ENCODE data around the gene RGMA. TPM values are rescaled to one million over a fixed set of nuclear protein-coding genes. Genes with fewer than 3 reads are reported as not detected.

RGMA gene
- total and polyA plus RNA-seq, 10 of the 15 experiments (the other 5 are each of a cell fraction or from before 2014, with no cell fraction given), result not detected

DNA sequence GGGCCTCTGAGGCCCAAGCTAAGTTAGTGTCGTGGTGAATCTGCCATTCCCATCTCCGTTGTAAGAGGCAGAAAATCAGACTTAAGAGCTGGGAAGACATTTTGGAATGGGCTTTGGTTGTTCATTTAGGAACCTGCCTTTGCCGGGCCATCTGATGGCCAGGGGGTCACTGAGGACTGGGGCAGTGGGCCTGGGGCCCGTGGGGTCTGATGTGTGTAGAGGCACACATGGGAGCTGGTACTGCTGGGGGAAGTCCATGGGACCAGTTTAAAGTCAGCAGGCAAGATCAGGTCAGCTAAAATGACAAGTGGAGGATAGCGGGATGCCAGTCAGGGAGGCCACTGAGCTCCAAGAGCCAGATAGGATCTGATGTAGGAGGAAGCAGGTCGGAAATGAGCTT lies 38.3 kb upstream of the RGMA start:
- Histone ChIP-seq H3K4me2 (ENCODE audit: control insufficient read depth, insufficient read depth) (no peak overlapping the region), H3K79me2 (ENCODE audit: control insufficient read depth, insufficient read depth, low read length) (no peaks in the 10 kb centered on the region), H3K36me3 (ENCODE audit: control insufficient read depth in 2 of 2, insufficient read depth in 2 of 2, low read length in 1 of 2) (no peaks in the 10 kb centered on the region), H3K4me3 (no peak overlapping the region), H4K20me1 (ENCODE audit: control insufficient read depth, insufficient read depth) (no peaks in the 10 kb centered on the region), H3K9ac (ENCODE audit: control insufficient read depth, insufficient read depth, low read length) (no peak overlapping the region), H3K27ac (ENCODE audit: control insufficient read depth, insufficient read depth) (no peak overlapping the region), H3K4me1 (ENCODE audit: control insufficient read depth, insufficient read depth, low read length) (no peaks in the 10 kb centered on the region), H2AFZ (ENCODE audit: control insufficient read depth, low read depth, low read length) (no peak overlapping the region), H3K9me3 (replicated peaks; ENCODE audit: control insufficient read depth, insufficient read depth, low read length) (no peaks in the 10 kb centered on the region), H3K27me3 (replicated peaks in 1 of 2; ENCODE audit: control insufficient read depth in 2 of 2, insufficient read depth in 2 of 2, low read length in 1 of 2) (no peaks in the 10 kb centered on the region; a peak in 2 of 4 replicates)
- RAD21 ChIA-PET (ENCODE audit: unreplicated experiment), result no interaction called here
- ATAC-seq (no peak), FAIRE-seq (no peak), DNase-seq (ENCODE audit: low read depth, low spot score) (no peak)
- POLR2A ChIA-PET, result no interaction called here
- SMC1A ChIA-PET (ENCODE audit: uncharacterized antibody, unreplicated experiment), result no interaction called here
- no TSS peak for BruUV-seq (replicated peaks)
- intact Hi-C loops (cut with micrococcal nuclease; ENCODE audit: unreplicated experiment), result no loop called here
- in situ Hi-C loops (cut with MboI), result no loop called here
- no peak for TF ChIP-seq ZNF274 (IDR thresholded peaks at IDR 0.05; ENCODE audit: insufficient read depth, insufficient read length)
- TF ChIP-seq EED (IDR thresholded peaks at IDR 0.05; ENCODE audit: low read depth), result no peak
- TF ChIP-seq FOXM1 (IDR thresholded peaks at IDR 0.05; ENCODE audit: low read depth, low read length), result no peak
- TF ChIP-seq, protein P1, sequence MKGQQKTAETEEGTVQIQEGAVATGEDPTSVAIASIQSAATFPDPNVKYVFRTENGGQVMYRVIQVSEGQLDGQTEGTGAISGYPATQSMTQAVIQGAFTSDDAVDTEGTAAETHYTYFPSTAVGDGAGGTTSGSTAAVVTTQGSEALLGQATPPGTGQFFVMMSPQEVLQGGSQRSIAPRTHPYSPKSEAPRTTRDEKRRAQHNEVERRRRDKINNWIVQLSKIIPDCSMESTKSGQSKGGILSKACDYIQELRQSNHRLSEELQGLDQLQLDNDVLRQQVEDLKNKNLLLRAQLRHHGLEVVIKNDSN (IDR thresholded peaks at IDR 0.05; ENCODE audit: borderline replicate concordance, extremely low read length, insufficient read depth, low read depth, low read length), result no peak
- TF ChIP-seq SUZ12 (IDR thresholded peaks at IDR 0.05; ENCODE audit: unreplicated experiment), result no peak
- TF ChIP-seq NFXL1 (IDR thresholded peaks at IDR 0.05; ENCODE audit: borderline replicate concordance), result no peak
- TF ChIP-seq NFYA (IDR thresholded peaks at IDR 0.05; ENCODE audit: borderline replicate concordance, low read depth, low read length), result no peak
- TF ChIP-seq NFYB (IDR thresholded peaks at IDR 0.05; ENCODE audit: insufficient read depth, low read depth, low read length), result no peak
- TF ChIP-seq PML (IDR thresholded peaks at IDR 0.05; ENCODE audit: low read length), result no peak
- TF ChIP-seq, protein P2, sequence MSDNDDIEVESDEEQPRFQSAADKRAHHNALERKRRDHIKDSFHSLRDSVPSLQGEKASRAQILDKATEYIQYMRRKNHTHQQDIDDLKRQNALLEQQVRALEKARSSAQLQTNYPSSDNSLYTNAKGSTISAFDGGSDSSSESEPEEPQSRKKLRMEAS (IDR thresholded peaks at IDR 0.05; ENCODE audit: low read depth, low read length), result no peak
- TF ChIP-seq CEBPB (IDR thresholded peaks at IDR 0.05; ENCODE audit: borderline replicate concordance in 1 of 2, low read depth in 2 of 2, low read length in 2 of 2), result no peak
- TF ChIP-seq CREM (IDR thresholded peaks at IDR 0.05; ENCODE audit: low read depth), result no peak
- TF ChIP-seq POU2F2 (IDR thresholded peaks at IDR 0.05; ENCODE audit: borderline replicate concordance, low read depth, low read length), result no peak
- no peak for TF ChIP-seq KAT2A (conservative IDR thresholded peaks at IDR 0.05; ENCODE audit: control insufficient read depth, low read depth, low read length)
- no peak for TF ChIP-seq NR2F1 (conservative IDR thresholded peaks at IDR 0.05)
- TF ChIP-seq, protein P3, sequence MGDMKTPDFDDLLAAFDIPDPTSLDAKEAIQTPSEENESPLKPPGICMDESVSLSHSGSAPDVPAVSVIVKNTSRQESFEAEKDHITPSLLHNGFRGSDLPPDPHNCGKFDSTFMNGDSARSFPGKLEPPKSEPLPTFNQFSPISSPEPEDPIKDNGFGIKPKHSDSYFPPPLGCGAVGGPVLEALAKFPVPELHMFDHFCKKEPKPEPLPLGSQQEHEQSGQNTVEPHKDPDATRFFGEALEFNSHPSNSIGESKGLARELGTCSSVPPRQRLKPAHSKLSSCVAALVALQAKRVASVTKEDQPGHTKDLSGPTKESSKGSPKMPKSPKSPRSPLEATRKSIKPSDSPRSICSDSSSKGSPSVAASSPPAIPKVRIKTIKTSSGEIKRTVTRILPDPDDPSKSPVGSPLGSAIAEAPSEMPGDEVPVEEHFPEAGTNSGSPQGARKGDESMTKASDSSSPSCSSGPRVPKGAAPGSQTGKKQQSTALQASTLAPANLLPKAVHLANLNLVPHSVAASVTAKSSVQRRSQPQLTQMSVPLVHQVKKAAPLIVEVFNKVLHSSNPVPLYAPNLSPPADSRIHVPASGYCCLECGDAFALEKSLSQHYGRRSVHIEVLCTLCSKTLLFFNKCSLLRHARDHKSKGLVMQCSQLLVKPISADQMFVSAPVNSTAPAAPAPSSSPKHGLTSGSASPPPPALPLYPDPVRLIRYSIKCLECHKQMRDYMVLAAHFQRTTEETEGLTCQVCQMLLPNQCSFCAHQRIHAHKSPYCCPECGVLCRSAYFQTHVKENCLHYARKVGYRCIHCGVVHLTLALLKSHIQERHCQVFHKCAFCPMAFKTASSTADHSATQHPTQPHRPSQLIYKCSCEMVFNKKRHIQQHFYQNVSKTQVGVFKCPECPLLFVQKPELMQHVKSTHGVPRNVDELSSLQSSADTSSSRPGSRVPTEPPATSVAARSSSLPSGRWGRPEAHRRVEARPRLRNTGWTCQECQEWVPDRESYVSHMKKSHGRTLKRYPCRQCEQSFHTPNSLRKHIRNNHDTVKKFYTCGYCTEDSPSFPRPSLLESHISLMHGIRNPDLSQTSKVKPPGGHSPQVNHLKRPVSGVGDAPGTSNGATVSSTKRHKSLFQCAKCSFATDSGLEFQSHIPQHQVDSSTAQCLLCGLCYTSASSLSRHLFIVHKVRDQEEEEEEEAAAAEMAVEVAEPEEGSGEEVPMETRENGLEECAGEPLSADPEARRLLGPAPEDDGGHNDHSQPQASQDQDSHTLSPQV (IDR thresholded peaks at IDR 0.05), result no peak
- TF ChIP-seq POLR2A (IDR thresholded peaks at IDR 0.05; ENCODE audit: low read depth, low read length), result no peak
- no peak for TF ChIP-seq MTA2 (IDR thresholded peaks at IDR 0.05; ENCODE audit: low read depth)
- TF ChIP-seq RFX5 (IDR thresholded peaks at IDR 0.05; ENCODE audit: low read depth, low read length), result no peak
- CTCF ChIA-PET, result no interaction called here
- WGBS (ENCODE audit: insufficient coverage, insufficient replicate concordance, low lambda C conversion rate, missing lambda C conversion rate), result 16% methylated on average over 6 of the region's 6 CpGs

All from GM12878 (cell line).